ENCODE data around the gene PLOD2. TPM values are rescaled to one million over a fixed set of nuclear protein-coding genes. Genes with fewer than 3 reads are reported as not detected.

The PLOD2 gene
- total RNA-seq, 2 donors from 2014 or later, result 3.7 to 6.6 TPM

- no peak for ATAC-seq (replicated peaks)
- no peaks in the 10 kb centered on the region for H3K36me3 Mint-ChIP-seq (ENCODE audit: low read depth)
- no peak overlapping the region for H3K4me3 Mint-ChIP-seq
- H3K9me3 Mint-ChIP-seq, result peaks cover 4% of the 10 kb centered on the region
- H3K27me3 Mint-ChIP-seq, result no peaks in the 10 kb centered on the region
- H3K4me1 Mint-ChIP-seq, result no peaks in the 10 kb centered on the region
- H3K27ac Mint-ChIP-seq, result no peak overlapping the region
Measured at GRCh38 chr3:146037697-146038096, 123.3 kb downstream of the PLOD2 start.

DNA sequence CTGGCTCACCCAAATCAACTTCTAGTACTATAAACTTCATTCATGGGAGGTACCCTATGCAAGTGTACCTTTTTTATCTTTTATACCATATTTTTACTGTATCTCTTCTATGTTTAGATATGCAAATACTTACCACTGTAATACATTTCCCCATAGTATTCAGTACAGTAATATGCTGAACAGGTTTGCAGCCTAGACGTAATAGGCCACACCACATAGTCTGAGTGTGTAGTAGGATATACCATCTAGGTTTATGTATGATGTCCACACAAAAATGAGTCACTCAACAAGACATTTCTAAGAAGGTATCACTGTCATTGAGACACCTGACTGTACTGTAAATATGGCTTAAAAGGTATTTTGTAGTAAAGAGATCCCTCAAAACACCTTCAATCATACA is 124.7 kb downstream of the PLOD2 start:
- Mint-ChIP-seq H3K4me1 (no peaks in the 10 kb centered on the region), H3K27ac (no peak overlapping the region), H3K4me3 (no peak overlapping the region), H3K27me3 (no peaks in the 10 kb centered on the region), H3K36me3 (ENCODE audit: low read depth) (no peaks in the 10 kb centered on the region), H3K9me3 (peaks cover 8% of the 10 kb centered on the region)
- no peak for ATAC-seq (replicated peaks)

DNA sequence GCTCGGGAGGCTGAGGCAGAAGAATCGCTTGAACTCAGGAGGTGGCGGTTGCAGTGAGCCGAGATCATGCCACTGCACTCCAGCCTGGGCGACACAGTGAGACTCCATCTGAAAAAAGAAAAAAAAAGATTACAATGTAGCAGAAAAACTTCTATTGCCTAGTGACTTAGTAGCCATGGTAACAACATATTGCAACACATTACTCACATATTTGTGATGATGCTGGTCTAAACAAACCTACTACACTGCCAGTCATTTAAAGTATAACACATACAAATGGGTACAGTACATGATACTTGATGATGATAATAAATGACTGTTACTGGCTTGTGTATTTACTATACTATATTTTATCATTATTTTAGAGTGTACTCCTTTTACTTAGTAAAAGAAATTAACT is 125.6 kb downstream of the PLOD2 start:
- no peak overlapping the region for H3K4me3 Mint-ChIP-seq
- no peak for ATAC-seq (replicated peaks)
- no peaks in the 10 kb centered on the region for H3K27me3 Mint-ChIP-seq
- peaks cover 12% of the 10 kb centered on the region for H3K9me3 Mint-ChIP-seq
- H3K27ac Mint-ChIP-seq, result no peak overlapping the region
- no peaks in the 10 kb centered on the region for H3K4me1 Mint-ChIP-seq
- no peaks in the 10 kb centered on the region for H3K36me3 Mint-ChIP-seq (ENCODE audit: low read depth)

- no peak for ATAC-seq (replicated peaks)
- Mint-ChIP-seq H3K36me3 (ENCODE audit: low read depth) (no peaks in the 10 kb centered on the region), H3K4me1 (no peaks in the 10 kb centered on the region), H3K27ac (no peak overlapping the region), H3K27me3 (no peaks in the 10 kb centered on the region), H3K4me3 (no peak overlapping the region), H3K9me3 (peaks cover 15% of the 10 kb centered on the region)
Measured at GRCh38 chr3:146033950-146034349, 127.0 kb downstream of the PLOD2 start.

DNA sequence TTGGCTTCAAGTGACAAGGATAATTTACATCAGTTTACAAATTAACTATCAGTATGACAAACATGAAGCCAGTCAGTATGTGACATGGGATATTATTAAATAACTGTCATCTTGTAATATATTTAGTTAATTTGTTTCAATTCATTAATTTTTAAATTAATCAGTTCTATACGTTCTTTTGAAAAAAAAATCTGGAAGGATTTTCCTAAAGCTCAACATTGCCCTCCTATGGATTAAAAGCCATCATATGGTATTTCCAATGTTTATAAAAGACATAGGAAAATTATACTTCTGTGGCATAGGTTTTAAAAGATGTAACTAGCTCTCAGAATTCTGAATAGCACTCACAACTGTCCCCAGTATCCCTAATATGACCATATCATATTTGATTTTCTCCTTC is 134.4 kb downstream of the PLOD2 start:
- H3K36me3 Mint-ChIP-seq (ENCODE audit: low read depth), result no peaks in the 10 kb centered on the region
- ATAC-seq (replicated peaks), result no peak
- peaks cover 12% of the 10 kb centered on the region for H3K9me3 Mint-ChIP-seq
- no peaks in the 10 kb centered on the region for H3K27me3 Mint-ChIP-seq
- no peaks in the 10 kb centered on the region for H3K4me1 Mint-ChIP-seq
- no peak overlapping the region for H3K4me3 Mint-ChIP-seq
- no peak overlapping the region for H3K27ac Mint-ChIP-seq

DNA sequence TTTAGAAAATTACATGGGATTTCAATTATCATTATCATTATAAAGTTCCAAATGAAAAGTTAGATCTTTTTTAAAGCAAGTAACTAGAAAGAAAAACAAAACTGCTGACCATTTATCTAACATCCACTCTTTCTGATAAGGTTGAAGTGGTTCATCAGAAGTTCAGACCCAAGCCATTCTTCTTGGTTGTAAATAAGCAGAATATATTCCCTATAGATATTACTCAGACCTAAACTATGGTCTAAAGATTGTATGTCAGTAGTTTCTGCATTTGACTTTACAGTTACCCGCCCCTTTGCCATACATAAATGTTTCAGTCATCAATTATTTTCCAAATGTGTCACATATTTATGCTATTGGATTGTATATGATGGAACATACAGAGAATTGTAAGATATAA is 136.7 kb downstream of the PLOD2 start:
- Mint-ChIP-seq H3K9me3 (peaks cover 4% of the 10 kb centered on the region), H3K4me3 (no peak overlapping the region), H3K4me1 (no peaks in the 10 kb centered on the region), H3K36me3 (ENCODE audit: low read depth) (no peaks in the 10 kb centered on the region), H3K27me3 (no peaks in the 10 kb centered on the region), H3K27ac (no peak overlapping the region)
- no peak for ATAC-seq (replicated peaks)

- Mint-ChIP-seq H3K36me3 (ENCODE audit: low read depth) (no peaks in the 10 kb centered on the region), H3K9me3 (peaks cover 6% of the 10 kb centered on the region), H3K4me3 (no peak overlapping the region), H3K27ac (no peak overlapping the region), H3K4me1 (no peaks in the 10 kb centered on the region), H3K27me3 (no peaks in the 10 kb centered on the region)
- ATAC-seq (replicated peaks), result no peak
Measured at GRCh38 chr3:146020969-146021368, 140.0 kb downstream of the PLOD2 start.

DNA sequence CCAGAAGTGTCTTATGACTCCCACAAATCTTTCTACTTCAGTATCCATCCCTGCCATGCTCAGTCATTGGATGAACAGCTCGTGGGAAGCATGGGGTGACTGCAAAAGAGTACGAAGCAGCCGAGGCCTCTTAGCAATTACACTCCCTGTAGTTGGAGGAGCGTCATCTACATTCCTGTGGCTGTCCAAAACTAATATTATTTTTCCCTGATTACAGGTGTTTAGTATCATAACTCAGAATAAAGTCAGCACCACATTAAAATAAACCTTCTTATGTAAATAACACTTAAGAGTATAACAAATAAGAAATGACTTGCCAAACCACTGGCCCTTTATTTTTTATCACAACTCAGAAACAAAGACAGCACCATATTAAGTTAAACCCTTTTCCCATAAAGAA is 141.5 kb downstream of the PLOD2 start:
- Mint-ChIP-seq H3K9me3 (peaks cover 6% of the 10 kb centered on the region), H3K27me3 (no peaks in the 10 kb centered on the region), H3K36me3 (ENCODE audit: low read depth) (no peaks in the 10 kb centered on the region), H3K27ac (no peak overlapping the region), H3K4me1 (no peaks in the 10 kb centered on the region), H3K4me3 (no peak overlapping the region)
- ATAC-seq (replicated peaks), result no peak

Other genes with a start within 250 kb of the PLOD2 start
- gene PLSCR4, start 89.9 kb upstream of the PLOD2 start, total RNA-seq, result not detected

Measured in activated T-helper 17 cell treated with anti-CD3 and anti-CD28 coated beads, Interleukin-2, amount 50 U/mL, for 72 hours (primary cell).